Body of pancreas (tissue), 4 donors: ENCODE measurements around the gene MAPK1.

ENCODE experiments used
- CTCF ChIP-seq, 7 experiments: fragments of 450-650 bp in 4 of 7; fragments of 200-600 bp in 3 of 7; sonication (generic) in 3 of 7; IDR thresholded peaks; one replicate each; pipeline ENCODE4 v1.5.1; 2016 to 2019; ENCODE audit warnings: antibody characterized with exemption in 7 of 7
- POLR2A ChIP-seq, 3 donors: fragments of 450-650 bp; IDR thresholded peaks; one replicate each; pipeline ENCODE4 v1.6.1; 2016; ENCODE audit warnings: antibody characterized with exemption in 3 of 3, mild to moderate bottlenecking in 2 of 3

DNA sequence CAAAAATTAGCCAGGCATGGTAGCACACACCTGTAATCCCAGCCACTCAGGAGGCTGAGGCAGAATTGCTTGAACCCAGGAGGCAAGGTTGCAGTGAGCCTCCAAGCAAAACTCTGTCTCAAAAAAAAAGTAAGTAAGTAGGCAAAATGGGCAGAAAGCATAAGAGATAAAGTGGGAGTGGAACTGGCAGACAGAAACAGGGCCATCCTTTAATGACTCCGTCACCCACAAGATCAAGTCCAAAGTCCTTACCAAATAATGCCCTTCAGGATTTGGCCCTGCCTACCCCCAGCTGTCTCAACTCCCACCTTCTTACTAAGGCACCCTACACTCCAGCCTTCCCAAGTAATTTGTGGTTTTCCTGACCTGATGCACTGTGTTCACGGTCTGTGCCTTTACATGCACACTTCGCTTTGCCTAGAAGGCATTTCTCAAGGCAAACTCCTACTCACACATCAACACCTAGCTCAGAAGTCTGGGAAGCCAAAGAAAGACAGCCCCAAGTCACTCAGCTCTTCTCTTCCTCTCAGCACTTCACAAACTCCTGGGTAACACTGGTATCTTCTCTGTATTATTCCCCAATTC is 6.1 kb downstream of the MAPK1 start:
- TF ChIP-seq POLR2A (IDR thresholded peaks at IDR 0.05) (no peak), CTCF (IDR thresholded peaks at IDR 0.05) (no peak)
